ENCODE data around the gene STING1.

The STING1 gene

DNA sequence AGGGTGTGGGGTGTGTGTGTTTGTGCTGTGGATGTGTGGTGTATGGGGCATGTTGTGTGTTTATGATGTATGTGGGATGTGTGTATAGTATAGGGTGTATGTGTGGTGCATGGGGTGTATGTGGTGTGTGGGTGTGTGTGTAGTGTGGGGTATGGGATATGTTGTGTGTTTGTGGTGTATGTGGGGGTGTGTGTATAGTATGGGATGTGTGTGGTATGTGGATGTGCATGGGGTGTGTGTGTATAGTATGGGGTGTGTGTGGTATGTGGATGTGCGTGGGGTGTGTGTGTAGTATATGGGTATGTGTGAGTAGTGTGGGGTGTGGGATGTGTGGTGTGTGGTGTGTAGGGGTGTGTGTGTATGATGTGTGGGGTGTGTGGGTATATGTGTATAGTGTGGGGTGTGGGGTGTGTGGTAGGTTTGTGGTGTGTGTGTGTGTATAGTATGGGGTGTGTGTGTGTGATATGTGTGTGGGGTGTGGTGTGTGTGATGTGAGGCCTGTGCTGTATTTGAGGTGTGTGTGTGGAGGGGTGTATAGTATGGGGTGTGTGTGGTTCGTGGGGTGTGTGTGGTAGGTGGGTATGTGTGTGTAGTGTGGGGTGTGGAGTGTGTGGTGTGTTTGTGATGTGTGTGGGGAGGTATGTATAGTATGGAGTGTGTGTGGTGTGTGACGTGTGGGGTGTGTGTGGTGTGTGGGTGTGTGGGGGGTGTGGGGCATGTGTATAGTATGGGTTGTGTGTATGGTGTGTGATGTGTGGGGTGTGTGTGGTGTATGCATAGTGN, 30.5 kb downstream of the STING1 start:
- Histone ChIP-seq H3K36me3 (replicated peaks; ENCODE audit: low read depth, low read length) (no peaks in the 10 kb centered on the region), H3K27me3 (ENCODE audit: low read depth, low read length) (no peaks in the 10 kb centered on the region), H3K9ac (ENCODE audit: low read length) (no peak overlapping the region), H3K4me2 (ENCODE audit: low read length) (no peak overlapping the region), H3K4me1 (ENCODE audit: low read length) (peaks cover 38% of the 10 kb centered on the region), H2AFZ (ENCODE audit: low read depth, low read length) (no peak overlapping the region), H4K20me1 (ENCODE audit: insufficient read depth, low read length) (no peaks in the 10 kb centered on the region), H3K4me3 (ENCODE audit: low read length) (no peak overlapping the region), H3K9me3 (ENCODE audit: insufficient read depth, low read length) (no peaks in the 10 kb centered on the region), H3K79me2 (ENCODE audit: low read length) (no peaks in the 10 kb centered on the region), H3K27ac (ENCODE audit: low read length) (no peak overlapping the region)
- TF ChIP-seq, protein P1, sequence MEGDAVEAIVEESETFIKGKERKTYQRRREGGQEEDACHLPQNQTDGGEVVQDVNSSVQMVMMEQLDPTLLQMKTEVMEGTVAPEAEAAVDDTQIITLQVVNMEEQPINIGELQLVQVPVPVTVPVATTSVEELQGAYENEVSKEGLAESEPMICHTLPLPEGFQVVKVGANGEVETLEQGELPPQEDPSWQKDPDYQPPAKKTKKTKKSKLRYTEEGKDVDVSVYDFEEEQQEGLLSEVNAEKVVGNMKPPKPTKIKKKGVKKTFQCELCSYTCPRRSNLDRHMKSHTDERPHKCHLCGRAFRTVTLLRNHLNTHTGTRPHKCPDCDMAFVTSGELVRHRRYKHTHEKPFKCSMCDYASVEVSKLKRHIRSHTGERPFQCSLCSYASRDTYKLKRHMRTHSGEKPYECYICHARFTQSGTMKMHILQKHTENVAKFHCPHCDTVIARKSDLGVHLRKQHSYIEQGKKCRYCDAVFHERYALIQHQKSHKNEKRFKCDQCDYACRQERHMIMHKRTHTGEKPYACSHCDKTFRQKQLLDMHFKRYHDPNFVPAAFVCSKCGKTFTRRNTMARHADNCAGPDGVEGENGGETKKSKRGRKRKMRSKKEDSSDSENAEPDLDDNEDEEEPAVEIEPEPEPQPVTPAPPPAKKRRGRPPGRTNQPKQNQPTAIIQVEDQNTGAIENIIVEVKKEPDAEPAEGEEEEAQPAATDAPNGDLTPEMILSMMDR (IDR thresholded peaks at IDR 0.05; ENCODE audit: low read depth, low read length), result no peak
- no peak for TF ChIP-seq EZH2phosphoT487 (IDR thresholded peaks at IDR 0.05; ENCODE audit: low read depth)

DNA sequence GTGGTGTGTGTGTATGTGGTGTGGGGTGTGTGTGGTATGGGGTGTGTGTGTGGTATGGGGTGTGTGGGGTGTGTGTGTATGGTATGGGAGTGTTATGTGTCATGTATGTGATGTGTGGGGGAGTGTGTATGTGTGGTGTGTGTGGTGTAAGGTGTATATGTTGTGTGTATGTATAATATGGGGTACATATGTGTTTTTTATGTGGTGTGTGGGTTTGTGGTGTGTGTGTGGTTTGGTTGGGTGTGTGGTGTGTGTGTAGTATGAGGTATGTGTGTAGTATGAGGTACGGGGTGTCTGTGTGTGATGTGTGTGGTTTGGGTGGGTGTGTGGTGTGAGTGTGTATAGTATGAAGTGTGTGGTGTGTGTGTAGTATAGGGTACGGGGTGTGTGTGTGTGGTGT, 31.4 kb downstream of the STING1 start:
- peaks cover 38% of the 10 kb centered on the region for H3K4me1 ChIP-seq (ENCODE audit: low read length)
- no peaks in the 10 kb centered on the region for H3K9me3 ChIP-seq (ENCODE audit: insufficient read depth, low read length)
- no peaks in the 10 kb centered on the region for H3K36me3 ChIP-seq (replicated peaks; ENCODE audit: low read depth, low read length)
- H3K27ac ChIP-seq (ENCODE audit: low read length), result no peak overlapping the region
- no peak overlapping the region for H3K4me3 ChIP-seq (ENCODE audit: low read length)
- H4K20me1 ChIP-seq (ENCODE audit: insufficient read depth, low read length), result no peaks in the 10 kb centered on the region
- no peak overlapping the region for H3K9ac ChIP-seq (ENCODE audit: low read length)
- H3K27me3 ChIP-seq (ENCODE audit: low read depth, low read length), result no peaks in the 10 kb centered on the region
- H2AFZ ChIP-seq (ENCODE audit: low read depth, low read length), result no peak overlapping the region
- TF ChIP-seq, protein P1 (IDR thresholded peaks at IDR 0.05; ENCODE audit: low read depth, low read length), result no peak
- no peak for TF ChIP-seq EZH2phosphoT487 (IDR thresholded peaks at IDR 0.05; ENCODE audit: low read depth)
- H3K4me2 ChIP-seq (ENCODE audit: low read length), result no peak overlapping the region
- no peaks in the 10 kb centered on the region for H3K79me2 ChIP-seq (ENCODE audit: low read length)

- TF ChIP-seq, protein P1 (IDR thresholded peaks at IDR 0.05; ENCODE audit: low read depth, low read length), result no peak
- TF ChIP-seq EZH2phosphoT487 (IDR thresholded peaks at IDR 0.05; ENCODE audit: low read depth), result no peak
- H3K27me3 ChIP-seq (ENCODE audit: low read depth, low read length), result no peaks in the 10 kb centered on the region
- H2AFZ ChIP-seq (ENCODE audit: low read depth, low read length), result no peak overlapping the region
- H3K36me3 ChIP-seq (replicated peaks; ENCODE audit: low read depth, low read length), result no peaks in the 10 kb centered on the region
- H3K4me1 ChIP-seq (ENCODE audit: low read length), result peaks cover 53% of the 10 kb centered on the region
- no peaks in the 10 kb centered on the region for H3K79me2 ChIP-seq (ENCODE audit: low read length)
- peak overlapping the region; percentile 91 for H3K27ac ChIP-seq (ENCODE audit: low read length)
- H3K9me3 ChIP-seq (ENCODE audit: insufficient read depth, low read length), result no peaks in the 10 kb centered on the region
- H4K20me1 ChIP-seq (ENCODE audit: insufficient read depth, low read length), result no peaks in the 10 kb centered on the region
- H3K9ac ChIP-seq (ENCODE audit: low read length), result peak overlapping the region; percentile 16; the same call in 1 of the 2 replicates
- H3K4me2 ChIP-seq (ENCODE audit: low read length), result peak overlapping the region; percentile 39
- H3K4me3 ChIP-seq (ENCODE audit: low read length), result no peak overlapping the region; the same call in 1 of the 2 replicates
These were observed 35.4 kb downstream of the STING1 start for GRCh38 chr5:139446956-139447779.

Measured in OCI-LY3 (cell line).